ENCODE results near the gene CCDC92.

Gene CCDC92, protein sequence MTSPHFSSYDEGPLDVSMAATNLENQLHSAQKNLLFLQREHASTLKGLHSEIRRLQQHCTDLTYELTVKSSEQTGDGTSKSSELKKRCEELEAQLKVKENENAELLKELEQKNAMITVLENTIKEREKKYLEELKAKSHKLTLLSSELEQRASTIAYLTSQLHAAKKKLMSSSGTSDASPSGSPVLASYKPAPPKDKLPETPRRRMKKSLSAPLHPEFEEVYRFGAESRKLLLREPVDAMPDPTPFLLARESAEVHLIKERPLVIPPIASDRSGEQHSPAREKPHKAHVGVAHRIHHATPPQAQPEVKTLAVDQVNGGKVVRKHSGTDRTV

DNA sequence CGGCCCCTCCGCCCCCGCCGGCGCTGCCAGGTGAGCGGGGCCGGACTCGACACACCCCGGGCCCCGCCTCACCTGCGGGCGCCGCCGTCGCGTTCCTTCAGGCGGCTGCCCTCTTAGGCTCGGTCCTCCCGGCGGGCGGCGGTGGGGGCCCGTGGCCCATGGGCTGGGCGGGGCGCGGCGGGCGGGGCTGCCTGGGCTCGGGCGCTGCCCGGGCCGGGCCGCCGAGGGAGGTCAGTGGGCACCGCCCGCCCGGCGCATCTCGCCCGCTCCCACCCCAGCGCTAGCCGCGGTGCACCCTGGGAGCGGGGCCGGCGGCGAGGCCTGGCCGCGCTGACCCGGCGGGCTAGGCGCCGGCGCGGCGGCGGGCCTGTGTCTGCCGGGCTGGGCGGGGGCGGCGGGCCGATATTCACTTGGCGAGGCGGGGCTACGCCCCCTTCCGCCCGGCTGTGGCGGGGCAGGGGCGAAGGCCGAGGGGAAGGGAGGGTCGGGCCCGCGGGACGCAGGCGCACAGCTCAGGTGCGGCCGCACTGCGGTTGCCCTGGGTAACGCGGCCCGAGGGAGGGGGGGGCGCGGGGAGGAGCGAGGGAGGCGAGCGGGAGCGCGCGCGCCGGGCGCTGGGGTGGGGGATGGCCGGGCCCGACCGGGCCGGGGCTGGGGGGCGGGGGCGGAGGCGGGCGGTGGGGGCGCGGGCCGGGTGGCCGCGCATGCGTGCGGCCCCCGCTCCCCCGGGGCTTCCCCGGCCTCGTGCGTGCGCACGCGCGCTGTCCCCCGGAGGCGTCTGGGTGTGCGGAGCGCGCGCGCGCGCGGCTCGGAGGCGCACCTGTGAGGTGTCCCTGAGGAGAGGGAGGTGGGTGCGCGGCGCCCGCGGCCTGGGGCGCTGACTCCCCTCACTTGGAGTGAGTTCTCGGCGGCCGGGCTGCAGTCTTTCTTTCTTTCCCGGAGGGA lies at the start of gene CCDC92, which contains the start of gene ZNF664:
CCDC92 (minus strand) TSS at position 375 of the 945 bp plus-strand sequence. CDS start 28,526 bp downstream, outside the sequence.
ZNF664 (plus strand) TSS at position 759 of the 945 bp plus-strand sequence. CDS start 38,930 bp downstream, outside the sequence.
- peak; percentile 96 for DNase-seq (ENCODE audit: low read depth)
- H3K4me3 ChIP-seq (ENCODE audit: low read depth, low read length): peak within 1 kb of the TSS; percentile 69
- TF ChIP-seq, protein P1, sequence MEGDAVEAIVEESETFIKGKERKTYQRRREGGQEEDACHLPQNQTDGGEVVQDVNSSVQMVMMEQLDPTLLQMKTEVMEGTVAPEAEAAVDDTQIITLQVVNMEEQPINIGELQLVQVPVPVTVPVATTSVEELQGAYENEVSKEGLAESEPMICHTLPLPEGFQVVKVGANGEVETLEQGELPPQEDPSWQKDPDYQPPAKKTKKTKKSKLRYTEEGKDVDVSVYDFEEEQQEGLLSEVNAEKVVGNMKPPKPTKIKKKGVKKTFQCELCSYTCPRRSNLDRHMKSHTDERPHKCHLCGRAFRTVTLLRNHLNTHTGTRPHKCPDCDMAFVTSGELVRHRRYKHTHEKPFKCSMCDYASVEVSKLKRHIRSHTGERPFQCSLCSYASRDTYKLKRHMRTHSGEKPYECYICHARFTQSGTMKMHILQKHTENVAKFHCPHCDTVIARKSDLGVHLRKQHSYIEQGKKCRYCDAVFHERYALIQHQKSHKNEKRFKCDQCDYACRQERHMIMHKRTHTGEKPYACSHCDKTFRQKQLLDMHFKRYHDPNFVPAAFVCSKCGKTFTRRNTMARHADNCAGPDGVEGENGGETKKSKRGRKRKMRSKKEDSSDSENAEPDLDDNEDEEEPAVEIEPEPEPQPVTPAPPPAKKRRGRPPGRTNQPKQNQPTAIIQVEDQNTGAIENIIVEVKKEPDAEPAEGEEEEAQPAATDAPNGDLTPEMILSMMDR (IDR thresholded peaks at IDR 0.05; ENCODE audit: insufficient read depth, low read depth, low read length, missing control alignments): peak; percentile 26

DNA sequence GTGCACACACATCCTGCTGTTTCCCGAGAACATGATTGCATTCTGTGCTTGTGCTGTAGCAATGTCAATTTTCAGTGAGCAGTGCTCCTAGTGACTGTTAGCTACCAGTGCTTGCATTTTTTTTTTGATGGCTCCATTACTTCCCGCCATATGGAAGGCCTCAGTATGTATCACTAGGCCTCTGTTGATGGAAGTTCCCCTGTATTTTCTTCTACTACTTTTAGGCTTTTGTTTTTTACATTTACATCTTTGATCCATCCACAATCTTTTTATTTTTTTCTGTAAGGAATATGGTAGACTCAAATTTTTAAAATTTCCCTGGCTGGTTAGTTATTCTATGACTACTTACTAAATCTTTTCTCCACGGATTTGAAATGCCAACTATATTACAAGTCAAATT lies 49.5 kb upstream of the CCDC92 start:
- TF ChIP-seq, protein P1 (IDR thresholded peaks at IDR 0.05; ENCODE audit: insufficient read depth, low read depth, low read length, missing control alignments): no peak

DNA sequence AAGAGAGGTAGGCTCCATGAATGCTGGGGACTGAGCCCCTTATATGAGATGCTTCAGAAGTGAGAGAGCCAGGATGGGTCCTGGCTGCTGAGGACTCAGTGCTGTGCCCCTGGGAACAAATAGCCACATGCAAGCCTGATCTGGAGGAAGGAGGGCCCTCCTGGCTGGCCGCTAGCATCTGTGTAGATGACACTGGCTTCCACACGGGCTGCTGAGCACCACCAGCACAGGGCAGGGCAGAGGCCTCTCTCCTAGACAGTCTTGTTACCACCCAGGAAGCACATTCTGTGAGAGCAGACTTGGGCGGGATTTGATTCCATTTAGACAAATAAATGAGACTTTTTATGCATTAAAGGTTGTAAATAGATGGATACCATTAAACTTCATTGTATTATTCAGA lies 48.4 kb upstream of the CCDC92 start:
- H3K4me3 ChIP-seq (ENCODE audit: low read depth, low read length): no peak overlapping the region
- DNase-seq (ENCODE audit: low read depth): no peak
- TF ChIP-seq, protein P1 (IDR thresholded peaks at IDR 0.05; ENCODE audit: insufficient read depth, low read depth, low read length, missing control alignments): no peak

More for the DNA sequence above, 49.5 kb upstream of the CCDC92 start:
- no peak for DNase-seq (ENCODE audit: low read depth)
- H3K4me3 ChIP-seq (ENCODE audit: low read depth, low read length): no peak overlapping the region

DNA sequence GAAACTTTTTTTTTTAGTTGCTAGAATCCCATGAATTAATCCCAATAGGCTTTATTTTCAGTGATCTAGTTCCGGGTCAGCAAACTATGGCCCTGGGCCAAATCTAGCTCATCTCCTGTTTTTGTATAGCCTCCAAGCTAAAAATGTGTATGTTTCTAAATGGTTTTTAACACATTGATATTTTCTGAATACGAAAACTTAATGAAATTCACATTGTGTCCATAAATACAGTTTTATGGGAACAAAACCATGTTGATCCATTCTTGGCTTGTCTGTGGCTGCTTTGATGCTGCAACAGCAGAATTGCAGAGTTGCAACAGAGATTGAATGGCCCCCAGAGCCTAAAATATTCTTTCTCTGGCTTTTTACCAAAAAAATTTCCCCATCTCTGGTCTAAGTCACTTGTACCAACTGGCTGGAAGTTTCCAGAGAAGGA lies 47.9 kb upstream of the CCDC92 start:
- DNase-seq (ENCODE audit: low read depth): no peak
- no peak overlapping the region for H3K4me3 ChIP-seq (ENCODE audit: low read depth, low read length)
- TF ChIP-seq, protein P1 (IDR thresholded peaks at IDR 0.05; ENCODE audit: insufficient read depth, low read depth, low read length, missing control alignments): no peak

DNA sequence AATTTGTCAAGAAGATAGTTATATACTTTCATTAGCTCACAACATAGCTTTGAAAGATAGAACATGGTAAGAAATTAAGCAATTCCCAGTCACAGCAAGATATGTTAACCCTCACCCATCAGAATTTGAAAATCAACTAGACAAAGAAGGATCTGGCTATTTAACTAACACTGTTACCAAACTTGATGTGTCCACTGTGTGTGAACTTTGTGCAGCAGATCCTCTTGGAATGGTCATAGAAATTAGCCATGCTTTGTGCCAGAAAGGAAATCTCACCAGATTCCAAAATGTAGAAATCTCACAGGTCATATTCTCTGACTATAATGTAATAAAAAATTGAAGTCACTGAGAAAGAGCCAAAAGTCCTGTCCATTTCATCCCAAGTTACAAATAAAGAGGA lies 46.5 kb upstream of the CCDC92 start:
- TF ChIP-seq, protein P1 (IDR thresholded peaks at IDR 0.05; ENCODE audit: insufficient read depth, low read depth, low read length, missing control alignments): no peak
- no peak for DNase-seq (ENCODE audit: low read depth)

DNA sequence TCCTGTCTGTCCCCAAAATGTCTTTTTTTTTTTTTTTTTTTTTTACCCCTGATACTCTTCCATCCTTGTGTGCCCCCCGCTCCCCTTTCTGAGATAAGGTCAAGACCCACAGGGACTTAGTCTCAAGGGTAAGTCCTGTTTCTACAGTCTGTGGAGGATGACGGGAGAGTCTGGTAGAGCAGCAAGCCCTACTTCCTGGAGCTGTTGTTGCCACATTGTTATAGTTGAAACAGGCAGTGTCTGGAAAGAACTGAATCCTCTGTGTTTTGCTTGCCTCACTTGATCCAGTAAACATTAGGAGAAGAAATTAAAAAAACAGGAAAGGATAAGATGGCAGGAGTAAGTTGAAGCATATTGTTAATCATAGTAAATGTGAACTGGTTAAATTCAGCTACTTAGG lies 45.9 kb upstream of the CCDC92 start:
- no peak overlapping the region for H3K4me3 ChIP-seq (ENCODE audit: low read depth, low read length)
- no peak for DNase-seq (ENCODE audit: low read depth)
- TF ChIP-seq, protein P1 (IDR thresholded peaks at IDR 0.05; ENCODE audit: insufficient read depth, low read depth, low read length, missing control alignments): no peak

More for the DNA sequence above, 46.5 kb upstream of the CCDC92 start:
- H3K4me3 ChIP-seq (ENCODE audit: low read depth, low read length): no peak overlapping the region

All from GM12865 (cell line).